ENCODE measurements around the gene TCP11L2.

DNA sequence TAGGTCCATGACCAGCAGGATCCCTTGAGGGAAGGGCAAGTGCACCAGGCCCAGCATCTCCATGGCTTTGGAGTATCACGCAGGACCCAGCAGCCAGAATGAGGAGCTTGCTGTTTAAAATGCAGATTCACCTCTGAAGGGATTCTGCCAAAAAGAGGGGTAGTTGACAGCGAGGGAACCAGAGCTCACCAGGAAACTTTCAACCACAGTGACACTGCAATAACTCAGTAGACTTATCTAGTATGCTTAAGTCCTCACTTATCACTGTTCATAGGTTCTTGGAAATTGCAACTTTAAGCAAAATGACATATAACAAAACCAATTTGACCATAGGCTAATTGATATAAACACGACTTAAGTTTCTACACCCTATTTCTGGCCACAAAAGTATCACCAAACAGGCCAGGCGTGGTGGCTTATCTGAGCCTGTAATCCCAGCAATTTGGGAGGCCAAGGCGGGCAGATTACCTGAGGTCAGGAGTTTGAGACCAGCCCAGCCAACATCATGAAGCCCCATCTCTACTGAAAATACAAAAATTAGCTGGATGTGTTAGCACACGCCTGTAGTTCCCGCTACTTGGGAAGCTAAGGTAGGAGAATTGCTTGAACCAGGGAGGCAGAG lies 33.3 kb upstream of the TCP11L2 start:
- TF ChIP-seq, protein P1, sequence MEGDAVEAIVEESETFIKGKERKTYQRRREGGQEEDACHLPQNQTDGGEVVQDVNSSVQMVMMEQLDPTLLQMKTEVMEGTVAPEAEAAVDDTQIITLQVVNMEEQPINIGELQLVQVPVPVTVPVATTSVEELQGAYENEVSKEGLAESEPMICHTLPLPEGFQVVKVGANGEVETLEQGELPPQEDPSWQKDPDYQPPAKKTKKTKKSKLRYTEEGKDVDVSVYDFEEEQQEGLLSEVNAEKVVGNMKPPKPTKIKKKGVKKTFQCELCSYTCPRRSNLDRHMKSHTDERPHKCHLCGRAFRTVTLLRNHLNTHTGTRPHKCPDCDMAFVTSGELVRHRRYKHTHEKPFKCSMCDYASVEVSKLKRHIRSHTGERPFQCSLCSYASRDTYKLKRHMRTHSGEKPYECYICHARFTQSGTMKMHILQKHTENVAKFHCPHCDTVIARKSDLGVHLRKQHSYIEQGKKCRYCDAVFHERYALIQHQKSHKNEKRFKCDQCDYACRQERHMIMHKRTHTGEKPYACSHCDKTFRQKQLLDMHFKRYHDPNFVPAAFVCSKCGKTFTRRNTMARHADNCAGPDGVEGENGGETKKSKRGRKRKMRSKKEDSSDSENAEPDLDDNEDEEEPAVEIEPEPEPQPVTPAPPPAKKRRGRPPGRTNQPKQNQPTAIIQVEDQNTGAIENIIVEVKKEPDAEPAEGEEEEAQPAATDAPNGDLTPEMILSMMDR (IDR thresholded peaks at IDR 0.05; ENCODE audit: low read depth, low read length): no peak
- TF ChIP-seq EZH2phosphoT487 (IDR thresholded peaks at IDR 0.05; ENCODE audit: low read depth): no peak
